PFSK-1 (cell line): Measurements from ENCODE around the gene LDLRAD4.

Experiments used
- FOXP2 ChIP-seq: optimal IDR thresholded peaks from 2 replicates; pipeline ENCODE3; 2011; ENCODE audit warnings: borderline replicate concordance, control low read depth, inconsistent platforms; ENCODE audit not compliant: insufficient read depth; ENCODE audit errors: extremely low read length, extremely low read depth
- POLR2AphosphoS5 ChIP-seq: IDR thresholded peaks from 2 replicates; pipeline ENCODE4 v1.6.1; 2012; ENCODE audit warnings: low read depth, mild to moderate bottlenecking, control low read depth, low read length, moderate library complexity
- REST ChIP-seq, 2 experiments: IDR thresholded peaks; 2 replicates each; pipeline versions ENCODE4 v1.6.1 to v1.8.0; 2011 to 2012; ENCODE audit warnings: low read depth in 2 of 2, low read length in 2 of 2, control low read depth in 1 of 2, inconsistent platforms in 1 of 2, mild to moderate bottlenecking in 1 of 2, moderate library complexity in 1 of 2; ENCODE audit not compliant: insufficient read depth in 1 of 2
- SIN3A ChIP-seq: IDR thresholded peaks from 2 replicates; pipeline ENCODE4 v1.6.1; 2012; ENCODE audit warnings: mild to moderate bottlenecking, low read length, moderate library complexity, borderline replicate concordance; ENCODE audit not compliant: insufficient read depth
- TAF1 ChIP-seq: IDR thresholded peaks from 2 replicates; pipeline ENCODE4 v1.6.1; 2012; ENCODE audit warnings: low read length, control low read depth, borderline replicate concordance; ENCODE audit not compliant: insufficient read depth

The LDLRAD4 gene

DNA sequence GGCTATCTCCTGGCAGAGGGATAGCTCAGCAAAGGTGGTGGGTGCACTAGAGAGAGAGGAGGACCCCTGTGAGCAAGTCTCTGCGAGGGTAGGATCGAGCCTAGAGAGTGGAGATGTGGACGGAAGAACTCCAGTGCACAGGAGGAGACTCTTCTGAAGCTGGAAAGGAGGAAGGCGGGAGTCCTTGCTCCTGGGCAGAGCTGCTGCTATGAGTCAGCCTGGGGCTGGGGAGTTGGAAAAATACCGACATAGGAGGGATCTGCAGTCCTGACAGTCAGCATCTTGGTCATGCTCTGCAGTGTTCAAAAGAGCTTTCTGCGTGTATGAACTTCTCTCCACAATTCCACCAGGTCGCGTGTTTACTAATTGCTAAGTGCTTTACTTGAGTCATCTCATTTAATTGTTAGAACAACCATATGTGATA, 233.8 kb downstream of the LDLRAD4 start:
- TF ChIP-seq FOXP2, result no peak
- no peak for TF ChIP-seq POLR2AphosphoS5
- no peak for TF ChIP-seq TAF1
- no peak for TF ChIP-seq SIN3A
- TF ChIP-seq REST (IDR thresholded peaks at IDR 0.05; ENCODE audit: insufficient read depth in 1 of 2, low read depth in 2 of 2, low read length in 2 of 2), result no peak

DNA sequence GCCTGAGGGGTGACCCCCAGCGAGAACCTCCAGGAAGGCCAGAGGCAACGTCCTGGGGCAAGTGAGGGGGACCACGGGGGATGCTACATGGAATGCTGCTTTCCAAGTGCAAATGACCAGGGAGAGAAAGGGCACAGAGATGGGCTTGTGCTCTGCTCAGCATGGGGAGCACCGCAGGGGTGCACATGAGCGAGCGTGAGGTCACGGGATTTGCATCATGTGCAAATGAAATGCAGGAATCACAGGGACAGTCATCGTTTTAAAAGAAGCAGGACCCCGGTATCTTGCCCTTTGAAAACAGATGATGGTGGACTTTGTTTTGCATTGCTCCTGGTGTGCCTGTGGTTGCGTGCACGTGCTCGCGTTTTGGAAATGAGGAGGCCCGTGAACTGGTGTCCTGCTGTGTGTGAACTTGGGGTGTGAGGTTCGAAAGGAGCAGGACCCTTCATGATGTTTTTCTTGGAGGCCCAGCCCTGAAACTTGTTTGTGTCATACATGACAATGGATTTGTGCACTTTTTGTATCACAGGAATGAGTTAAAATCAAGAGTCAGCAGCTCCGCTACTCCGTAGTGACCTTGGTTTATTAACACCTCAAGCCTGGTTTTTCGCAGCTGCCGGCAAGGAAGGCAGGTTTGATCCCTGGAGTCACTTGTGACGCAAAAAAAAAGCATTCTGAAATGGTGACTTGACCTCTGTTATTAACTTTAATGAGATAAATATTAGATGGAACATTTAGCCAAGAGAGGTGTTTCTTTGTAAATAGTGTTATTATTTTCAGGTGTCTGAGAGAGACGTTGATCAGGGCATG, 234.5 kb downstream of the LDLRAD4 start:
- TF ChIP-seq REST (IDR thresholded peaks at IDR 0.05; ENCODE audit: insufficient read depth in 1 of 2, low read depth in 2 of 2, low read length in 2 of 2), result no peak
- TF ChIP-seq SIN3A, result no peak
- TF ChIP-seq FOXP2, result no peak
- TF ChIP-seq TAF1, result no peak
- no peak for TF ChIP-seq POLR2AphosphoS5

GRCh38 chr18:13453714-13454113, 235.2 kb downstream of the LDLRAD4 start:
- TF ChIP-seq POLR2AphosphoS5 (no peak), REST (IDR thresholded peaks at IDR 0.05; ENCODE audit: insufficient read depth in 1 of 2, low read depth in 2 of 2, low read length in 2 of 2) (no peak), SIN3A (no peak), FOXP2 (no peak), TAF1 (no peak)

- no peak for TF ChIP-seq REST (IDR thresholded peaks at IDR 0.05; ENCODE audit: insufficient read depth in 1 of 2, low read depth in 2 of 2, low read length in 2 of 2)
- no peak for TF ChIP-seq POLR2AphosphoS5
- TF ChIP-seq FOXP2, result no peak
- no peak for TF ChIP-seq TAF1
- TF ChIP-seq SIN3A, result no peak
These were observed 236.0 kb downstream of the LDLRAD4 start for GRCh38 chr18:13454363-13455150.
